GM21526 (cell line): ENCODE data around the gene FAM228A.
A peak's percentile ranks its signal among the peaks of the same experiment; 100 is the strongest.
"Not testable (repeated sequence)": the region's sequence is repeated elsewhere in the genome, so short reads cannot be mapped to it uniquely, and the experiment has no call there.

Experiments
- ATAC-seq: cut with Tn5 transposase; IDR thresholded peaks from one replicate; pipeline ENCODE4 v1.9.1; 2021; ENCODE audit warnings: moderate library complexity; ENCODE audit not compliant: unreplicated experiment, low FRiP score

FAM228A gene

DNA sequence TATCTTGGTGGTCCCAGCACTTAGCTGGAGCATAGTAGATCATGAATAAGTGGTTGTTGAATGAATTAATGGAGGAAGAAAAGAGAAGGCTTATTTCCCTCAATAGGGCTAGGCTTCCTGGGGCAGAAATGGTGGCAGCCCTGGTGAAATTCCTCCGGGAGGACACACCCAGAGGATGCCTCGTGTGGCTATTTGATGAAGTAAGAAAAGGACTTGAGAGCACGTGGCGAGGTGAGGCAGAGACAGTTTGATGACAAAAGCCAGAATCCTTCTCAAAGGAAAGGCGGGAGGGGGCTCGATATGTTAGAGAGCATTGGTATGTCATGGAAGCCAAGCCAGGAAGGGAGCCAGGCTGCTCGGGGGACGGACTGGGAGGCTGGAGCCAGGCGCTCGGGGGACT is 14.7 kb downstream of the FAM228A start:
- ATAC-seq, result no peak

DNA sequence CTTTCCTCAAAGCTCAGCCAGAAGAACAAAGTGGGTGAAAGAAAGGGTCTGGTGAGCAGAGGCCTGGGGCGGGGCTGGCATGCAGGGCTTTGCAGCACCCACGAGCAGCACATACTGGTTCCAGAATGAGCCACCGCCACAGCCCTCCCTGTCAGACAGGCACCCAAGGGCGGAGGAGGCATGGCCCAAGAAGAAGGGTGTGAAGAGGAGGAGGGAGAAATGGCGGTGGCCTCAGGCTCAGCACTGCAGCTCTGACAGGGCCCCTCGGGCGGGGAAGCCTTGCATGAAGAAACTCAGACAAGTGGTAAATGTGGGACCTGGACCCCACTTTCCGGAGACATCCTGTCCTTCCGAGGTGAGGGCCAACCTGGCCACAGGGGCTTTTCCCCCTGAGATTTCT is 15.7 kb downstream of the FAM228A start:
- no peak for ATAC-seq

DNA sequence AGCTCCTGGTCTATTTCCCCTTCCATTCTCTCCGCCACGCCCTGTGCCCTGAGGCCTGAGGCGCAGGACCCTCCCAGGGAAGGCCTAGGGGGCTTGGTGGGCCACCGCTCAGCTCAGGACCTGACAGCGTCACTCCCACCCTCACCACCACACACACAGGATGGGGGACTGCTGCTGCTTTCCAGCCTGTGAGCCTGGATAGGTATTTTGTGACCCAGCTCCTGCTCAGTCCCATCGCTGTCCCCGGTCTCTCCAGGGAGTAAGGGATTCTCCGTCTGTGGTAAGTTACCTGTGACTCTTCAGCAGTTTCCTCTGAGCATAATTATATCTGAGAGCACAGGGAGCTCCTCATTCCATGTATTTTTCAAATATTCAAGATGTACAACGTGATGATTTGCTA is 16.3 kb downstream of the FAM228A start:
- ATAC-seq, result no peak

DNA sequence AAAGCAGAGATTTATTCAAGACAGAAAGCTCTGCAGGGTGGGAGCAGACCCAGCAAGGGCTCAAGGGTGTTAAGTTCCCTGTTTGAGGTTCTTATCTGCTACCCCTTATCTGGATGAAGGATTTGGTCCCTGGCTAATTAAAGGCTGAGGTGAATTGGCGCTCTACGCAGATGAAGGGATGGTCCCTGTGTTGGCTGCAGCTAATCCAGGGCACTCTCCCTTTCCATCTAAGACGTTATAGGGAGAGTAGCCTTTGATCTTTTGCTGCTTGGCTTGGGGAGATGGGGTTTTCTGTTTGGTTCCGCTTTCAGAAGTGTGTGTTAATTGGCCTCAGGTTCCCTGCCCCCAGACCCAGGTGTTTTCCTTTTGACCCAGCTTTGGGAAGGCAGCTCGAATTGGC is 17.0 kb downstream of the FAM228A start:
- no peak for ATAC-seq

DNA sequence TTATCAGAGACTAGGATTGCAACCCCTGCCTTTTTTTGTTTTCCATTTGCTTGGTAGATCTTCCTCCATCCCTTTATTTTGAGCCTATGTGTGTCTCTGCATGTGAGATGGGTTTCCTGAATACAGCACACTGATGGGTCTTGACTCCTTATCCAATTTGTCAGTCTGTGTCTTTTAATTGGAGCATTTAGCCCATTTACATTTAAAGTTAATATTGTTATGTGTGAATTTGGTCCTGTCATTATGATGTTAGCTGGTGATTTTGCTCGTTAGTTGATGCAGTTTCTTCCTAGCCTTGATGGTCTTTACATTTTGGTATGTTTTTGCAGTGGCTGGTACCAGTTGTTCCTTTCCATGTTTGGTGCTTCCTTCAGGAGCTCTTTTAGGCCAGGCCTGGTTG is 22.4 kb downstream of the FAM228A start:
- ATAC-seq, result not testable (repeated sequence)

DNA sequence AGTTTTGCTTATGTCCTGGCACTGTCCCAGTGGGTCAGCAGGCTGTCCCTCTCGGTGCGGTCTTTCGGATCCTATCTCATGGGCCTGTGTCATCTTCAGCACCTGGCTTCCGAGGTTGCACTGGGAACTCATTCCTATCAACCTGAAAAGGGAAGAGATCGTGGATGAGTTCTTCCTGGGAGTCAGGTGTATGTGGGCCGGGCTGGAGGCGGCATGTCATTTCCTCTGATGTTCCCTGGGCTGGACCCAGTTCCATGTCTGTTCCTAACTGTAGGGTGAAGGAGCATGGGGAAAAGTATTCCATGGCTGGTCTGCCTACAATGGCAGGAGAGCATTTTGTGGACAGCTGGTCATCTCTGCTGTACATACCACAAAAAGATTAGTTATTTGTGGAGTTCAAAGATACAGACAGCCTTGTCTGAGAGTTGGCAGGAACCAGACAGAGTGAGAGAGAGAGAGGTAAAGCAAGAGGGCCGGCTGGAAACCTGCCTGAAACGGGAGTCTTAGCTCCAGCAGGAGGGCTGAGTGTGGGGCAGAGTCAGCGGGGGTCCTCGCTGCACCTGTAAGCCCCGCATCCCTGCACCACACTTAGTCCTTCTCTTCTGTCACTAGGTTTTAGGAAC is 25.2 kb downstream of the FAM228A start:
- no peak for ATAC-seq

DNA sequence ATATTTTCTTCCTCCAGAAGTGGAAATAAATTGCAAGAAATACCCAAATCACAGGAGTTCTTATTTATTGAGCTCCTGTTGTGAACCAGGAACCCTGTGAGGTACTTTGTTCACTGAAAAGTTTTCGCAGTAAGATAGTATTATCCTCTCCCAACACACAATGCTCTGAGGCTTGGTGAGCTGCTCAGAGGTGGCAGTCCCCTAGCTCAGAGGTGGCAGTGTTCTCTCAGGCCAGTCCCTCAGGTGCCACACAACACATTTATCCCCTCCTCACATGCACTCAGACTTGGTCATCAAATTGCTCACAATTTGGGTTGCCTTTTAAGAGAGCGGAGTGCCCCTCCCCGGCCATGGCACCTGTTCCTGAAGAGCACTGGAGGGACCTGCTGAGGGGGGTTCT is 25.9 kb downstream of the FAM228A start:
- ATAC-seq, result no peak

DNA sequence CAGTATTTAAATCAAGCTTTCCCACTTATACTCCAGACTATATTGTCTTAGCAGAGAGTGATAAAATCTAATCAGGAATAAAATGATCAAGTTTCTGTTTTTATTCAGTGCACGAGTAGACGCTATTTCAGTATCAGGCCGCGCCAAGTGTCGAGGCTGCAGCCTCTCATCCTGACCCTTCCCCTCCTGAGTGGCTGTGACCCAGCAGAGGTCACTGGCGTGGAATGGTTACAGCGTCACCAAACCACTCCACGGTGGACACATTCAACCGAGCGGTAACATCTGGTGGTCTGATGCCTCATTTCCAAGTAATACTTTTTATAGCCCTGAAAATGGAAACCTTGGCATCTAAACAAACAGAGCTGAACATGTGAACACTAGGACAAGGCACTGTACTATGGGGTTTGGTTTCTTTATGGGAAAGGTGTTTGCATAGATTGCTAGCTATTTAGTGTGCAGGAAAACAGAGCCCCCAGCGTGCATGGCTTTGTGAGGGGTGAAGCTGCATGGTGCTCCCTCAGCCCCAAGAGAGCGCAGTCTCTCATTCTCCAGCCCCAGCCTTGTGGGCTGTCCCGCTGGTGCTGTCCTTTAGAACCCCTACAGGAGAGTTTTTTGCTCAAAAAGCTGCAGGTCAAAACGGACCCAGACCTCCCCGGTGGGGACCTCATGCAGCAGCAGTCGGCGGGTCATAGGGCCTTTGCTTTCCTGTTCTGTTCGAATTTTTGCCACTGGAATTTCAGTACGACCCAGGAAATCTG is 28.4 kb downstream of the FAM228A start:
- no peak for ATAC-seq

DNA sequence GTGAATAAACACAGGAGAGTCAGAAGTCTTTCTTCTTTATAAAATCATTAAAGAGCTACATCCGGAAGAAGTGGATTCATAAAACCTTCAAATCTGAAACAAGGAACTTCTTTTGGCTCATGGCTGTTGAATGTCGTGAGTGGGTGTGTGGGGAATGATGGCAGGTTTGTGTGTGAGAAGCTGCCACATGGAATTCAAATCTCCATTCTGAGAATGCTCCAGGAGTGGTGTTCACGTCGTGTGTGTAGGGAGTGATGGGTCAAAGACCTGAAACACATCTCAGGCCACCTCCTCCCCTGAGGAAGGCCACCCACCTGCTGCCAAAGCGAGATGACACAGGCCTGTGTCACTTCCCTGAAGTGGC is 28.9 kb downstream of the FAM228A start:
- ATAC-seq, result no peak

DNA sequence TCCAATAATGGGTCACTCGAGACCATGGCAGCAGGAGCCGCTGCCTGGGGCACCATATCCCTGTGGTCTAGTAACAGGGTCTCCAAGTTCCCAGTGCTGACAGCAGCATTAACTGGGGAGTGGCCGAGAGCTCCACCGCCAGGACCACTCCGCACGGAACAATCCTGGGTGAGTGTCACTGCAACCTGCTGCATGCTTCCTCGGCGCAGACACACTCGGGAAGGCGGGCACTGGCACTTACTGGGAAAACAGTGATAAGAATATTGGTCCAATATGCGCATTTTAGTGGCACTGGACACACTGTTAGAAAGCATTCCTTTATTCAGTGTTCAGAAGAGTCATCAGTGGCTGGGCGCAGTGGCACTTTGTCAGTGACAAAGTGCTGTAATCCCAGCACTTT is 29.7 kb downstream of the FAM228A start:
- ATAC-seq, result no peak

DNA sequence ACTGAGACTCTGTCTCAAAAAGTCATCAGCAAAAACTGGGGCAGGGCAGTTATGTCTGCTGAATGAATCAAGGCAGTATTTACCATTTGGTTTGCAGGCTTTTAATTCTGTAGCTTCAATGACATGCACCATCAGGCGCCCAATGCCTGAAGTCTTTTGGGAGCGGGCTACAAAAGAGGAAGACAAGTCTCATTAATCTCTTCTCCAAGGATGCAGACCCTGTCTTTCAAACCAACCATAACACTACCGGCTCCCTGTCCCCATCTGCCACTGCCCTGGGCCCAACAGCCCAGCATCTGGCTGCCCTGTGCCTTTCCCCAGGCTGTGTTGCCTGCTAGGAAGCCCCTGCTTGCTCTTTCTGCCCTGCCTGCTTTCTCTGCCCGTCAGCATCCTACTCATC is 30.3 kb downstream of the FAM228A start:
- no peak for ATAC-seq

DNA sequence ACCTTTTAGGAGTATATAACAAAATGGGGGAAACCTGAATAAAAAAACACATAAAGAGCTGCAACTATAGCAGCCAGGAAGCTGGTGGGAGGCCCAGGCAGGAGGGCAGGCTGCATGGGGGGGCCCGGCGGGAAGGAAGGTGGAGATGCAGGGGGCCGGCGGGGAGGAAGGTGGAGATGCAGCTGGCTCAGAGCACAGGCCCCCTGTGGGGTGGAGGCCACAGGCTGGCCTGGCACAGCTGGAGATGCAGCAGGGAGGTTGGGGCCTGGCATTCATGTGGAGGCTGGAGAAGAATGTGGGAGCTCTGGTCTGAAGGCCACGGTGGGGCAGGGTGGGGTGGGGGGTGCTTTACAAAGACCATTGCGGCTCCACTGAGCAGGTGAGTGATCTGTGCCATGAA is 31.4 kb downstream of the FAM228A start:
- ATAC-seq, result no peak

DNA sequence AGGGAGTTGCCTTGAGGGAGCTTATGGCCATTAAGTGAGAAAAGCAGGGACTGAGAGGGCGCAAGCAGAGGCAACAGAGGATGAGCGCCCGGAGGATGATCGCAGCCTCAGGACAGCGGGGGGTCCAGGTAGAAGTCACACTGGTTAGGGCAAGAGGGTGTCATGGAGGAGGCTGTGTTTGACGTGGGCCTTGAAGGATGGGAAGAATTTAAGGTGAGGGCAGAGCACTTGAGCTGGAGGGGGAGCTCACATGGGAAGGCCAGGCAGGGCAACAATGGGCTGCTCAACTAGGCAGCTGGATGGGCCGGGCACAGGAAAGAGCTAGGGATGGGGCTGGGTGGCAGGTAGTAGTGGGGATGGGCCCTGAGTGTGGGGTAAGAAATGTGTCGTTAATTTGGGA is 31.9 kb downstream of the FAM228A start:
- no peak for ATAC-seq

DNA sequence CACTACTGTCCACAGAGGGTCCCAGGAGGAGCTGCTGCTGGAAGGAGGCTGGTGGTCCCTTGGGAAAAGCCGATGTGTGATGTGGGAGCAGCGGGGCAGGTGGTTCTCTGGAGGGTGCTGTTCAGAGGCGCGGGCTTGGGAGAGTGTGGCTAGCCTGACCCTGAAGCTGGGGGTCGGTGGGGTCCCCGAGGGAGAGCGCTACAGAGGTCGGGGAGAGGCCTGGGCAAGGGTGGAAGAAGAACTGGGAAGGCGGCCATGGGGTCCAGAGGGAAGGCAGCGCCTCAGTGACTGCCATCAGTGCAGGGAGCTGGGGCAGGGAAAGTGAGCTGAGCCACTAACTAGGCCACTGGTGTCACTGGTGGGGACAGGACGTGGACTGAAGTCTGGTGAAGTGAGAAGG is 32.5 kb downstream of the FAM228A start:
- no peak for ATAC-seq

DNA sequence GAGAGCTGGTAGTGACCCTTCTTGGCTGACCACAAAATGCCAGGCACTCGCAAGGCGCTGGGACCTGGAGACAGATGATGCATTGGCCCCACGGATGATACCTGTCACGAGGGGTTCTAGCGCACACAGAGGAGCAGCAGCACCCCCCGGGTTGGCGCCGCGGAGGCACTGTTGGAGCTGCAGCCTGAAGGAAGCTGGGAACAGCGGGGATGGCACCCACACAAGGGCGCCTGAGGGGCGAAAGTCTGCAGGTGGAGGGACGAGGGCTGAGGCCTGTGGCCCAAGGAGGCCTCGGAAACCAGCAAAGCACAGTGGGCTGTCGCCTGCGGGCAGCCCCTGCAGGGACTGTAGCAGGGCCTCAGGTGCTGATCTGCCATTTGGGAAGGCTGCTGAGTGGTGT is 33.6 kb downstream of the FAM228A start:
- no peak for ATAC-seq

DNA sequence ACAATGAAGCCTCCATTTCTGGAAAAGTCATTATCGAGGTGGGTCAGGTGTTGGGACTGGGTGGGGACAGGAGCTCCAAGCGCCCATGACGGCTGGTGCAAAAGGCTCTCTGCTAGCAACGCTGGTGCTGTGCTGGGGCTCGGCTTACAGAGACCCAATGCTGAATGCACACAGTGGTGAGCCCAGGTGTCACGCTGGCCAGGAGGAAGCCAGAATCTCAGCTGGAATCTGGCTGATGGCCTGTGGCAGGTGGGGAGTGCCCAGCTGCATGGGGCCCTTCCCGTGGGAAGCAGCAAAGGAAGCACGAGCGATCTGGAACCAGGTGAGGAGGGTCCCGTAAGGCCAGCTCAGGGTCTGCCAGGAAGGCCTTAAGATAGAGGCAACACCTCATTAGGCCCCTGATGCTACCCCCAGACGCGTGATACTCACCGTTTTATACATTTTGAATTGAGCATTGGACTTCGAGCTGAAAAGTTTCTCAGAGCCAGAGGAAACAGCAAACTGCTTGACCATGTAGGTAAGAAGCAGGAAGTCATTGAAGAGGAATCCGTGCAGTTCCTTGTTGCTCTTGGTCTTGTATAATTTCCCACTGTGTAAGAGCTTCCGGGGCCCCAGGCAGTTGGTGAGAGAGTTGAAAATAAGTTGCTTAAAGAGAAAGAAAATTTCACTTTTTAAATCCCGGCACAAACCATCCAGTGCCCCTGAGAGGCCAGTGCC is 34.7 kb downstream of the FAM228A start:
- ATAC-seq, result no peak

DNA sequence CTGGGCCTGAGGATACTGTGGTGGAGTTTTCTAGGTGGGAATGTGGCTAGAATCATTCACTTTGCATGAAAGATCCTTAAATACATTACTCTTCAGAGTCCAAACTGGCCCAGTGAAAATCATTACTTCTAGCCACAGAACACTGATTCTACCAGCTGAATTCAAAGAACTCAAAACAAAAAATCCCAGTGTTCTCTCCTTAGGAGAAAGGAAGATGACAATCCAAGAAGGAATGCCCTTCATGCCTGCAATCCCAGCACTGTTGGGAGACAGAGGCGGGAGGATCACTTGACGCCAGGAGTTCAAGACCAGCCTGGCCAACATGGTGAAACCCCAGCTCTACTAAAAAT is 35.2 kb downstream of the FAM228A start:
- no peak for ATAC-seq

DNA sequence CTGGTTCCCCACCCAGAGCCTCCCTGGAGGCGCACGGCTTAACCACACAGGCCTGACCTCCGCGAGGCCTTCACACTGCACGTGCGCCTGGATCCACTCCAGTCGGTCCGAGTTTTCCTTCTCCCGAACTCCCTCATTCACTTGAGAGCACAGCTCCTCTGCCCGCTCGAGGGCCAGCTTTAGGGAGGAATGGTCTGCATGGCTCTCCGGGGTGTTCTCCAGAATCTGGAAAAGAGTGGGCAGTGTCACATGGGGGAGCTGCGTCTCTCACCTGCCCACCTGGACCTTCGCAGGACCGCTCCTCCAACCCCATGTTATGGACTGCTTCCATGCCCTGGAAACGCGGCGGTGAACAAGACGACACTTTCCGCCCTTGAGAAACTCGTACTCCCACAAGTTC is 35.9 kb downstream of the FAM228A start:
- ATAC-seq, result no peak

DNA sequence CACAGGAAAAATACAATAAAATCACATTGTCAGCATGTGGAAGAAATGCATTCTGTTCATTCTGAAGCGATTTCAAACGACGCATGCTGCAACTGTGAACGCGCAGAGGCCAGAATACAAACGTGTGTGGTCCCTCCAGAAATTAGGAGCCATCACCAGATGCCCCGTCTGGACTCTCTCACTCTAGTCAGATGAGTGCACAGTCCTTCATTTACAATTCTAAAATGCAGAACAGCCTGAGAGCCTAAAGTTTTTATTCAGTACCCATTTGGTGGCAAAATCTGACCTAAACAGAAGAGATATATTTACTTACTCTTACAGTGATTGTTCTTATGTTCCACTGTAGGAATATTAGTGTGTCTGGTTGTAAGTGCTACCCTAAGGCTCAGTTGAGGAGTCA is 36.6 kb downstream of the FAM228A start:
- ATAC-seq, result no peak

DNA sequence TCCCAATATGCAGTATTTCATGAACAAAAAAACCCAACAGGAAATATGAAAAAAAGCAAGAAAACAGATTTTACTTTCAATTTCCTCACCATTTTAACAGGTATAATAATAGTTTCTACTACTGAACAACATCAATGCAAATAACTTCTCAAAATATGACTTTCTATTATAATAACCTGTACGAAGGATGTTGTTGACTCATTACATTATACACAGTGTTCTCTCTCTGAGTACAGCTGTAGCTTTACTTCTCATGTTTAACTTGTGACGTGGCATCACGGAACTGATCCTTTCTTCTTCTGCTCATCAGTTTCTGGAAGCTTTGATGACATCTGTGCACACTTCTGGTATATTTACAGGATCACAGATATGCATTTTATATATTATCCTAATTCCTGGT is 40.0 kb downstream of the FAM228A start:
- peak; percentile 93 for ATAC-seq

DNA sequence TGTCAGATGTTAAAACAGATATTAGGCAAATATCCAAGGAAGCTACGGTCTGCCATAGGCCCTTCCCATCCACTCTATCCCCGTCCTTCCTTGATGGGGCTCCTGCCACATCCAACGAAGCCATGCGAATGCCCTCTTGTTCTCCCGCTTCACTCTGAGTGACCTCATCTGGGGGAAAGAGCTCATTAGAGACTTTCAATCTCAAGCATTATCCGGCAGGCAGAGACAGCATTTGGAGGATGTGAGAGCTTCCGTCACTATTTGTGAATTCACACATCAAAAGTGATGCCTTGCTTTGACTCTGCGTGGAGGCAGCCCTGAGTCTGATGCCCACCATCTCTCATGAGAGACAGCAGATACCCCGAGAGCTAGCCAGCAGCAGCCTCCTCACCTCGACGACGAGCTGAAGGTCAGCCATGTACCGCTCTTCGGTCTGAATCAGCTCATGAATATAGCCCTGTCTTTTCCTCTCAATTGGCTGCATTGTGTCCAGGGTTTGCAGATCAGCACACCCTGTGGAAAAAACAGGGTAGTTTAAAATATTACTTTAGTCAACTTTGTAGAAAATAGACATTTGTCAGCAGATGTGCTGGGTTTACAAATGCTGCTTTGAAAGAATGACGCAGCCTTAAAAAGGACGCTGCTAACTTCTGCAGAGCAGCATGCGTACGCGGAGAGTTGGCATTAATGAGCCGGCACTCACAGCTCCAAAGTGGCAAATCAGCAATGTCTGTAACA is 45.9 kb downstream of the FAM228A start:
- no peak for ATAC-seq
